GM12872 (cell line): Measurements from ENCODE around the gene WFDC2.

Experiments
- CTCF ChIP-seq: IDR thresholded peaks from 3 replicates; pipeline ENCODE4 v1.5.1; 2011; ENCODE audit warnings: low read depth, mild to moderate bottlenecking, low read length, moderate library complexity; ENCODE audit not compliant: insufficient read depth

Gene WFDC2

GRCh38 chr20:45510242-45510862, 40.8 kb downstream of the WFDC2 start:
- no peak for TF ChIP-seq CTCF

GRCh38 chr20:45515147-45515913, 45.8 kb downstream of the WFDC2 start, which contains the start of gene SPINT3:
SPINT3 (minus strand) TSS chr20:45515622; CDS start chr20:45515608, 14 bp downstream.
- no peak for TF ChIP-seq CTCF

DNA sequence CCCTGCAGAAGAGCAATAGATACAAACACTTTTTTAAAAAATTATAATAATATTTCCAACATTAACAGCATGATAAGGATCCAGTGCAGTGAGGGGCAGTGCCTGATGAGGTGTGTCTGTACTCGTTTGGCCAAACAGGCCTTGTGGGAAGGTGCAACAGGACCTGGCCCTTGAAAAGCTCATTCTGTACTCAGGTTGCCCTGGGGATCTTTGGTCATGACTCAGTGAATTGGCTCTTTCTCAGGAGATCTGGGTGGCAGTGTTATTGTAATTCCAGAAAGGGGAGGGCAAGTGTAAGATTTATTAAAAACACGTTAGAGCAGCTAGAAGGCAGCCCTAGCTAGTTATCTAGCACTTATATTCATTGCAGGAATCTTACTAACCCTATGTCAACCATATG, 48.7 kb downstream of the WFDC2 start:
- no peak for TF ChIP-seq CTCF

GRCh38 chr20:45523821-45524220, 54.3 kb downstream of the WFDC2 start:
- TF ChIP-seq CTCF = no peak

DNA sequence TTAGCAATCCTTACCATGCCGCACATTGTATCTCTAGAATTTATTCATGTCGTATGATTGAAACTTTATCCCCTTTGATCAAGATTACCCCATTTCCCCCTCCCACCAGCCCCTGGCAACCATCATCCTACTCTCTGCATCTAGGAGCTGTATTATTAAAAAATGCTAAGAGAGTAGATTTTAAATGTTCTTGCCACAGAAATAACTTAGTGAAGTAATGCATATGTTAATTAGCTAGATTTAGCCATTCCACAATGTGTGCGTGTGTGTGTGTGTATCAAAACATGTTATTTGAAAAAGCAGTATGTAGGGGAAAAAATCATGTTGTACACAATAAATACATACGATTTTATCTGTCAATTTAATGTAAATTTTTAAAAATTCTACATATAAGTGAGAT, 57.7 kb downstream of the WFDC2 start:
- no peak for TF ChIP-seq CTCF
